Suprapubic skin (tissue), 4 donors: ENCODE results near the gene CMPK1.

Experiments
- EP300 ChIP-seq: sonication (generic); formaldehyde crosslinking; IDR thresholded peaks from one replicate; pipeline ENCODE4 v1.6.1; 2017; ENCODE audit warnings: antibody characterized with exemption
- POLR2A ChIP-seq, 2 donors: fragments of 450-650 bp; IDR thresholded peaks; one replicate each; pipeline ENCODE4 v1.6.1; 2017; ENCODE audit warnings: antibody characterized with exemption in 2 of 2, mild to moderate bottlenecking in 2 of 2, moderate library complexity in 2 of 2
- POLR2AphosphoS5 ChIP-seq, 3 donors: sonication (generic); formaldehyde crosslinking; IDR thresholded peaks; one replicate each; pipeline ENCODE4 v1.6.1; 2017; ENCODE audit warnings: antibody characterized with exemption in 3 of 3
- TF ChIP-seq, protein P1 (sequence below), 2 donors: fragments of 200-600 bp in 1 of 2; fragments of 450-650 bp in 1 of 2; sonication (generic) in 1 of 2; IDR thresholded peaks; one replicate each; pipeline ENCODE4 v1.5.1; 2016 to 2019; ENCODE audit warnings: antibody characterized with exemption in 2 of 2, mild to moderate bottlenecking in 1 of 2, moderate library complexity in 1 of 2

DNA sequence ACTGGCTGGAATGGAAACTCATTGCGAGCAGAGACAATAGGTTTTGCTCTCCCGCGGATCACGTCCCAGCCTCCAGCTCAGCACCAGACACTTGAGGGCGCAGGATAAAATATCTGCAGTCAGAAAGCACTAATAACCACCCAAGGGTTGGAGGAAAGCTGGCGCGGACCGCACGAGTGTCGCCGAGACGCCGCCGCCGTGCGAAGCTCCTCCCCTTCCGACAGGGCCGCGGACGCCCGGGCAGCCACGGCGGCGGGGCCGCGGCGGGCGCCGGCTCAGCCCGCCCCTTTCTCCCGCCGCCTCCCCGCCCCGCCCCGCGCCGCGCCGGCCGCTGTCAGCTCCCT is at the start of gene CMPK1:
- TF ChIP-seq POLR2A (IDR thresholded peaks at IDR 0.05) = peak in 1 of 2 donors; percentile 49
- TF ChIP-seq, protein P1, sequence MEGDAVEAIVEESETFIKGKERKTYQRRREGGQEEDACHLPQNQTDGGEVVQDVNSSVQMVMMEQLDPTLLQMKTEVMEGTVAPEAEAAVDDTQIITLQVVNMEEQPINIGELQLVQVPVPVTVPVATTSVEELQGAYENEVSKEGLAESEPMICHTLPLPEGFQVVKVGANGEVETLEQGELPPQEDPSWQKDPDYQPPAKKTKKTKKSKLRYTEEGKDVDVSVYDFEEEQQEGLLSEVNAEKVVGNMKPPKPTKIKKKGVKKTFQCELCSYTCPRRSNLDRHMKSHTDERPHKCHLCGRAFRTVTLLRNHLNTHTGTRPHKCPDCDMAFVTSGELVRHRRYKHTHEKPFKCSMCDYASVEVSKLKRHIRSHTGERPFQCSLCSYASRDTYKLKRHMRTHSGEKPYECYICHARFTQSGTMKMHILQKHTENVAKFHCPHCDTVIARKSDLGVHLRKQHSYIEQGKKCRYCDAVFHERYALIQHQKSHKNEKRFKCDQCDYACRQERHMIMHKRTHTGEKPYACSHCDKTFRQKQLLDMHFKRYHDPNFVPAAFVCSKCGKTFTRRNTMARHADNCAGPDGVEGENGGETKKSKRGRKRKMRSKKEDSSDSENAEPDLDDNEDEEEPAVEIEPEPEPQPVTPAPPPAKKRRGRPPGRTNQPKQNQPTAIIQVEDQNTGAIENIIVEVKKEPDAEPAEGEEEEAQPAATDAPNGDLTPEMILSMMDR (IDR thresholded peaks at IDR 0.05) = no peak
- TF ChIP-seq POLR2AphosphoS5 (IDR thresholded peaks at IDR 0.05) = no peak
- no peak for TF ChIP-seq EP300
